Progenitor cell of endocrine pancreas (in vitro differentiated cells): ENCODE measurements around the gene HSPA12A. TPM values are rescaled to one million over a fixed set of nuclear protein-coding genes. Genes with fewer than 3 reads are reported as not detected.

Experiments
- DNase-seq: peaks from one replicate; pipeline ENCODE4 v3.0.0; 2021; ENCODE audit warnings: low spot score; ENCODE audit not compliant: unreplicated experiment
- H3K27ac Mint-ChIP-seq: 2 replicates; pipeline ENCODE4 v1.8.0; 2021; ENCODE audit warnings: mild to moderate bottlenecking, moderate library complexity, mixed read lengths
- H3K27me3 Mint-ChIP-seq: 2 replicates; pipeline ENCODE4 v1.8.0; 2021; ENCODE audit warnings: mixed read lengths
- H3K36me3 Mint-ChIP-seq: 2 replicates; pipeline ENCODE4 v1.8.0; 2022; ENCODE audit warnings: mixed read lengths; ENCODE audit not compliant: insufficient read depth
- H3K4me1 Mint-ChIP-seq: 2 replicates; pipeline ENCODE4 v1.8.0; 2021; ENCODE audit warnings: low read depth, mixed read lengths
- H3K4me3 Mint-ChIP-seq: 2 replicates; pipeline ENCODE4 v1.8.0; 2021; ENCODE audit warnings: low read depth, mild to moderate bottlenecking, moderate library complexity, mixed read lengths
- H3K9me3 Mint-ChIP-seq: 2 replicates; pipeline ENCODE4 v1.8.0; 2021; ENCODE audit warnings: low read depth, mixed read lengths
- total RNA-seq: library from RNA; stranded (reverse); gene quantifications from 2 replicates; pipeline ENCODE4 v1.2.1, GENCODE V29; 2021
- TF ChIP-seq, protein P1 (sequence below): fragments of 200-600 bp; sonication (generic); IDR thresholded peaks from one replicate; pipeline ENCODE4 v1.5.0; 2021; ENCODE audit warnings: antibody characterized with exemption, mild to moderate bottlenecking; ENCODE audit not compliant: unreplicated experiment

Gene HSPA12A
- total RNA-seq, 1 donor from 2014 or later, result 9.1 TPM

- Mint-ChIP-seq H3K27ac (no peak overlapping the region), H3K4me3 (no peak overlapping the region), H3K9me3 (no peaks in the 10 kb centered on the region), H3K27me3 (peaks cover 11% of the 10 kb centered on the region), H3K36me3 (no peaks in the 10 kb centered on the region), H3K4me1 (no peaks in the 10 kb centered on the region)
- TF ChIP-seq, protein P1, sequence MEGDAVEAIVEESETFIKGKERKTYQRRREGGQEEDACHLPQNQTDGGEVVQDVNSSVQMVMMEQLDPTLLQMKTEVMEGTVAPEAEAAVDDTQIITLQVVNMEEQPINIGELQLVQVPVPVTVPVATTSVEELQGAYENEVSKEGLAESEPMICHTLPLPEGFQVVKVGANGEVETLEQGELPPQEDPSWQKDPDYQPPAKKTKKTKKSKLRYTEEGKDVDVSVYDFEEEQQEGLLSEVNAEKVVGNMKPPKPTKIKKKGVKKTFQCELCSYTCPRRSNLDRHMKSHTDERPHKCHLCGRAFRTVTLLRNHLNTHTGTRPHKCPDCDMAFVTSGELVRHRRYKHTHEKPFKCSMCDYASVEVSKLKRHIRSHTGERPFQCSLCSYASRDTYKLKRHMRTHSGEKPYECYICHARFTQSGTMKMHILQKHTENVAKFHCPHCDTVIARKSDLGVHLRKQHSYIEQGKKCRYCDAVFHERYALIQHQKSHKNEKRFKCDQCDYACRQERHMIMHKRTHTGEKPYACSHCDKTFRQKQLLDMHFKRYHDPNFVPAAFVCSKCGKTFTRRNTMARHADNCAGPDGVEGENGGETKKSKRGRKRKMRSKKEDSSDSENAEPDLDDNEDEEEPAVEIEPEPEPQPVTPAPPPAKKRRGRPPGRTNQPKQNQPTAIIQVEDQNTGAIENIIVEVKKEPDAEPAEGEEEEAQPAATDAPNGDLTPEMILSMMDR, result no peak
- no peak for DNase-seq
Measured at GRCh38 chr10:116730464-116731260, 11.7 kb downstream of the HSPA12A start.

DNA sequence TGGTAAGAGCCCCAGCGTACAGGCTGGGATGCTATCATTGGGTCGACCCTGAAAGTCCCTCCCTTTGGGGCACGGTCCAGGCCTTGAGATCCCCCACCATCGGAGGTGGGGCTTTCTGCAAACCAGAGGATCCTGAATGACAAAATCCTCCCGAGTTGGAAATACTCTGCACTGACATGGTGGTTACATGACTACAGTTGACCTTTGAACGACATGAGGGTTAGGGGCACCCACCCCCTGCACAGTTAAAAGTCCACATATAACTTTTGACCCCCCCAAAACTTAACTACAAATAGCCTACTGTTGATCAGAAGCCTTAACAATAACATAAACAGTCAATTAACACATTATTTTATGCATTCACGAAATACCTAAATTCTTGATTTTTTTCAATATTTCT is 13.1 kb downstream of the HSPA12A start:
- TF ChIP-seq, protein P1, result no peak
- no peaks in the 10 kb centered on the region for H3K4me1 Mint-ChIP-seq
- H3K27ac Mint-ChIP-seq, result no peak overlapping the region
- H3K36me3 Mint-ChIP-seq, result no peaks in the 10 kb centered on the region
- no peaks in the 10 kb centered on the region for H3K9me3 Mint-ChIP-seq
- H3K4me3 Mint-ChIP-seq, result no peak overlapping the region
- DNase-seq, result no peak
- peaks cover 7% of the 10 kb centered on the region for H3K27me3 Mint-ChIP-seq

DNA sequence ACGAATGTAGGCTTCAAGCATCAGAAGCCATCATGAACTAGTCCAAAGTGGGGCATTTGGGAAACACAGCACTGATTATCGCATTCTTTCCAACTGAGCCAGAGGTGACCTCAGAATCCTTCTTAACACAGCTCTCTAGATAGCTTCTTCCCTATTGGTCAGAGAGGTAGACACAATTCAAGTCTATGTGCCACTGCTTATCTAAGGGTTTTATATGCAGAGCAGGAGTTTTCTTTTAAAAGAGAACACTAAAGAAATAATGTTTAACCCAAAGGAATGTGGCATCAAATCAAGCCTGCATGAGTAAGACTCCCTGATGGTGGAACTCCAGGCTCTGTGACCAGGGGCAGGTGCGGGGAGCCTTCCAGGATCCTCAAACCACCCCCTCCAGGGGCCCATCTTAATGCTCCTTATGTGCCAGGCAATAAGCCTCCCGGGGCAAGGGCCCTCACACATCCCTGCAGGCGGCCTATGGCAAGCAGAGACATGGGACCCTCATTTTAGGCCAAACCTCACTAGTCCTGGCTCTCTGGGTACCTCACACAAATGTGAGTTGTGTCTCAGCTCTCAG is 13.8 kb downstream of the HSPA12A start:
- H3K27me3 Mint-ChIP-seq, result peaks cover 7% of the 10 kb centered on the region
- H3K9me3 Mint-ChIP-seq, result no peaks in the 10 kb centered on the region
- H3K4me3 Mint-ChIP-seq, result no peak overlapping the region
- no peaks in the 10 kb centered on the region for H3K36me3 Mint-ChIP-seq
- TF ChIP-seq, protein P1, result no peak
- DNase-seq, result no peak
- no peaks in the 10 kb centered on the region for H3K4me1 Mint-ChIP-seq
- no peak overlapping the region for H3K27ac Mint-ChIP-seq

DNA sequence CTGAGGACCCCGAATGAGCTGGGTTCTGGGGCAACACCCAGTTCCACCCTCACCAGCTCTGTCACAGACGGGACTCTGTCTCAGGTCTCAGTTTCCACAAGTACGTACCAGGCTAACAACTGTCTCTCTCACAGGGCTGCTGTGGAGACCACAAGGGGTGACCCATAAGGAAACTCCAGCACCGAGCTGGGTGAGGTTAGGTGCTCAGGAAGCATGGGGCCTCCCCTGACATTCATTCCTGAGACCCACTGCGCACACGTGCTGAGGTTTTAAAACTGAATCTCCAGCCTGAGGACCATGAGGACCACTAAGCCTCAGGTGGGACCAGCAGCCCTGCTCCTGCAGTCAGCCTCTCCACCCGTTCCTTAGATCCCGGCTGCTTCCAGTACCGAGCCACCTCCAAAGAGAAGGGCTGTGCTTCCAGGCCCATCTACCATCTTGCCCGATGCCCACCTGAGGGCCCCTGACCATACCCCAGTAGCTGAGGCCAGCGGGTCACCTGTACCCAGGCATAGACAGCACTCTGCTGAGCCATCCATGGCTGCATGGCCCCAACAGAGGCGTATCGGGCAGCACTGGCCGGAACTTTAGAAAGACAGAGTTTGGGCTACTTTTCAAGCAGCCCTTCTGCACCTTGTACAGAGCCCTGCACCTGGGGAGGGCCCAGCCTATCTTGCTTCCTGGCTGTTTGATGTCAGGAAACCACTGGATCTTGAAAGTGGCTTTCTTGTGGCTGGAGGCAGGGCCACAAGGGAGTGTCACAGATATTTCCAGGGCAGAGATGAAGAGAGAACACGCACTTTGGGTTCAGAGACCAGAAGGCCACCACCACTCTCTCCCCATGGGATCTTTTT is 18.7 kb downstream of the HSPA12A start:
- TF ChIP-seq, protein P1, result no peak
- no peaks in the 10 kb centered on the region for H3K9me3 Mint-ChIP-seq
- H3K4me3 Mint-ChIP-seq, result no peak overlapping the region
- H3K27ac Mint-ChIP-seq, result no peak overlapping the region
- no peak for DNase-seq
- peaks cover 20% of the 10 kb centered on the region for H3K4me1 Mint-ChIP-seq
- no peaks in the 10 kb centered on the region for H3K36me3 Mint-ChIP-seq
- no peaks in the 10 kb centered on the region for H3K27me3 Mint-ChIP-seq

DNA sequence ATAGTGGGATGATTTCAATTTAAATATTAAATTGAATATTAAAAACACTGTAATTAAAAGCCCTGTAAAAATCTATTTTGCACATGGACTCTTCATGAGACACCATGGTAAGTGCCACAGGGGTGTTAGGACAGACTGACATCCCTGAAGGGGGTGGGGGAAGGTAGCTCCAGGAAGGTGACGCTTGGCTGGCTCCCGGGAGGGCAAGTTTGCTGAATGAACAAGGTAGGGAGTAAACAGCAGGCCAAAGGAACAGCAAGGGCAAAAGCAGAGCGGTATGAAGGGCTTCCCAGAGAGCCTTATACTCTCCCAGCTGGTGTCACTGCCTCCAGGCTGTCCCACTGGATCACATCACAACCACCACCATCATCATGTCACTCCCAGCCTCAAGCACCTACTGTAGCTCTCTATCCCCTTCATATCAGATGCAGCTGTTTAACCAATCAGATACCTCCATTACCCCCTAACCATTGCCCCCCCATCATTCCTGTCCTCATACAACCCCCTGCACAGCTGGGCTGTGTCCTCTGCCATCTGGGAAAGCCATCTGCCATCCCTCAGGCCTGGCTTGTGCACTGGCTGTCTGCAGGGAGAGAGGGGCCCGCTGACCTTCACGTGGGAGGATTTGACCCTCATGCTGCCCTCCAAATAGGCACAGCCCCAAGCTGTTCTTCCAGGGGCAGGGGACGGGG is 19.5 kb downstream of the HSPA12A start:
- H3K4me1 Mint-ChIP-seq, result peaks cover 20% of the 10 kb centered on the region
- H3K9me3 Mint-ChIP-seq, result no peaks in the 10 kb centered on the region
- H3K4me3 Mint-ChIP-seq, result no peak overlapping the region
- no peak overlapping the region for H3K27ac Mint-ChIP-seq
- TF ChIP-seq, protein P1, result no peak
- no peaks in the 10 kb centered on the region for H3K36me3 Mint-ChIP-seq
- DNase-seq, result no peak
- no peaks in the 10 kb centered on the region for H3K27me3 Mint-ChIP-seq
